NCI-H345 treated with DMSO at 0.1 percent for 48 hours (cell line): ENCODE data around the gene PSTPIP2.
A peak's percentile ranks its signal among the peaks of the same experiment; 100 is the strongest.
"Not testable (repeated sequence)": the region's sequence is repeated elsewhere in the genome, so short reads cannot be mapped to it uniquely, and the experiment has no call there.

Experiments used
- DNase-seq: peaks from one replicate; lab custom pipeline; 2025; ENCODE audit not compliant: unreplicated experiment; lab: John Stamatoyannopoulos, UW

The PSTPIP2 gene, protein sequence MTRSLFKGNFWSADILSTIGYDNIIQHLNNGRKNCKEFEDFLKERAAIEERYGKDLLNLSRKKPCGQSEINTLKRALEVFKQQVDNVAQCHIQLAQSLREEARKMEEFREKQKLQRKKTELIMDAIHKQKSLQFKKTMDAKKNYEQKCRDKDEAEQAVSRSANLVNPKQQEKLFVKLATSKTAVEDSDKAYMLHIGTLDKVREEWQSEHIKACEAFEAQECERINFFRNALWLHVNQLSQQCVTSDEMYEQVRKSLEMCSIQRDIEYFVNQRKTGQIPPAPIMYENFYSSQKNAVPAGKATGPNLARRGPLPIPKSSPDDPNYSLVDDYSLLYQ

DNA sequence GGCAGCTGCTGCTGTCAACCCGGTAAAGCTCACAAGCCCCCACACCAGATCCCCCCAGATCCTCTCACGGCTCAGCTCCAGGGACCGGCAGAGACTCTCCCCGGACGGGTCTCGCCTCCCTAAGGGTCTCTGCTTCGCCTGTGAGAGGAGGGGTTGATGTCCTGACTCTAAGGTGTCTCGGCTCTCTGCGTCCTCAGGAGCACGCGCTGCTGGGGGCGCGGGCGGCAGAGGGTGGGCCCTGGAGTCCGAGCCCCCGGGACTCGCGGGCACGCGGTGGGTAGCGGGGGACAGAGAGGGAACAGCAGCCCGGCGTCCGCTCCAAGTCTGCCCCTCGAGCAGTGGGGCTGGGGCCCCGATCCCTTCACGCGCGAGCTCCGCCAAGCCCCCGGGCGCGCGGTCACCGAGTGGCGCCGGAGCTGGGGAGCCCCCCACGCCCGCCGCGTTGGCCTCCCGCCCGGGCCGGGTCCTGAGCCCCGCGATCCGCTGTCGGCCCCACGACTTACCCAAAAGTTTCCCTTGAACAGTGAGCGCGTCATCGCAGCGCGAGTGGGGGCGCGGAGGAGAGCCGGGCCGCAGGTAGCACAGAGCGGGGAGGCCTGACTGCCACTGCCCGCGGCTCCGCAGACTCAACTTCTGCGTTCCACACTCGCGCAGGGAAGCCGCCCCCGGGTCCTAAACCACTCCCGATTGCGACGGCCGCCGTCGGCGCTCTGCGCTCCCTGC, at the start of gene PSTPIP2:
Gene PSTPIP2, minus strand, starts transcription at position 608 of the 723 bp plus-strand sequence. Its CDS starts 72 bp downstream, at position 536.
- DNase-seq = no peak

DNA sequence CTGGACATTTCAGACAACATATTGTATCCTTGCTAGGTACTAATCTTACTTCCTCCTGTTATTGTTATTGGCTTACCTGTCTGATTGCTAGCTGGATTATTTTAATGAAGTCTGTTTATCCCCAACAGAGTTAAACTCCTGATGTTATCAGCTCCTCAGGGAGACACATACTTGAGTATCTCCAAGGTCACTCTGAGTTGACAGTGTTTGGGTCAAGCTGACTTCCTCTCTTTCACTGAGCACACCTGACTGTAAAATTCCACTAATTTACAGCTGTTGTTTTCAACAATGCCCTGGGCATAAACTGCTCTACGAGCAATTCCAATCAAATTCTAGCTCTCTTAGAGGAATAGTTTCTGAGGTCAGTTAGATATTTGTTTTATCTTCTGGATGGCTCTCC, 41.7 kb upstream of the PSTPIP2 start:
- DNase-seq = no peak

DNA sequence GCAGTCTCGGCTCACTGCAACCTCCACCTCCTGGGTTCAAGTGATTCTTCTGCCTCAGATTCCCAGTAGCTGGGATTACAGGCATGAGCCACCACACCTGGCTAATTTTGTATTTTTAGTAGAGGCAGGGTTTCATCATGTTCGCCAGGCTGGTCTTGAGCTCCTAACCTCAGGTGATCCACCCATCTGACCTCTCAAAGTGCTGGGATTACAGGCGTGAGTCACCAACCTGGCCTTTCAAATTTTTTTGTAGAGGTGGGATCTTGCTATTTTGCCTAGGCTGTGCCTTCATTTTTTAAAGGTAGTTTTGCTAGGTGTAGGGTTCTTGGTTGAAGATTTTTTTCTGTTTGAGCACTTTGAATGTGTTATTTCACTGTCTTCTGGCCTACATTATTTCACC, 38.3 kb upstream of the PSTPIP2 start:
- DNase-seq = no peak

DNA sequence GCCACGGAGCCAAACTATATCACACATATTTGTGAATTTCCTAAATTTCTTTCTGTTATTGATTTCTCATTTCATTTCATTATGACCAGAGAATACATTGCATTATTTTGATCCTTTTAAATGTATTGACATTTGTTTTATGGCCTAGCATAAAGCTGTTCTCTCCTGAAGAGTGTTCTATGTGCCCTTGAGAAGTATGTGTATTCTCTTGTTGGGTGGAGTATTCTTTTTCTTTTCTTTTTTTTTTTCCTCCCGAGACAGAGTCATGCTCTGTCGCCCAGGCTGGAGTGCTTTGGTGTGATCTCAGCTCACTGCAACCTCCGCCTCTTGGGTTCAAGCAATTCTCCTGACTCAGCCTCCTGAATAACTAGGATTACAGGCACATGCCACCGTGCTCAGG, 37.3 kb upstream of the PSTPIP2 start:
- no peak for DNase-seq

DNA sequence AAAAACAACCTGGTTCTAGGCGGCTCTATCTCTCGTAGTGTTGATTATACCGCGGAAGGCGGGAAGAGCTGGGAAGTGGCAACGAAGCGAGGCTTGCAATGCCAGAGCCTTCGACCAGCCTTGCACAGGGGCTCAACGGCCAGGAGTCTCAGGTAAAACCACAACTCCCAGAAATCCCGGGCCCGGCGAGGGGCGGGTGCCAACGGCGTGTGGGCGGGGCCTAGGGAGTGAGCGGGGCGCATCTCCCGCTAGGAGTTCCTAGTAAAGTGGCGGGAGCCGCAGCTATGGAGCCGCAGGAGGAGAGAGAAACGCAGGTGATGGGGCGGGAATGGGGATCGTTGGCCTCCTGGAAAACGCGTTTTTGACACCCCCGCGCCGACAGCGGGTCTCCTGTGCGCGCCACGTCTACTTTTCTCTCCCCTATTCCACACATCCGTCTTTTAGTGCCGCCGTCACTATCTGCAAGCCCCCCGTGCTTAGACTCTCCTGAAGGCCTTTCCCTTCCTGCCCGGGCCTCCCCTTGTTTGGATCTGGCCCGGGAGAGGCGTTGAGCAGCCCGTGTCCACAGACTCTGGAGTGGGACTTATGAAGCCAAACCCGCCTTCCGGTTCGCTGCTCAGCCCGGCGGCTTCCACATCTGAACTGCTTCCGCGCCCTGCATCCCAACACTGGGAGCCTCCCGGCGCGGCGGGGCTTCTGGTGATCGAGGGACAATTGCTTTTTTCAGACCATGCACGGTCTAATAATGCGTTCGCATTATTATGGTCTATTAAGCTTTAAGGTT, 32.3 kb upstream of the PSTPIP2 start, which contains the start of gene HAUS1:
Gene HAUS1, plus strand, starts transcription at position 258 of the 784 bp plus-strand sequence. Its CDS starts 27 bp downstream, at position 285.
- peak; percentile 90 for DNase-seq

DNA sequence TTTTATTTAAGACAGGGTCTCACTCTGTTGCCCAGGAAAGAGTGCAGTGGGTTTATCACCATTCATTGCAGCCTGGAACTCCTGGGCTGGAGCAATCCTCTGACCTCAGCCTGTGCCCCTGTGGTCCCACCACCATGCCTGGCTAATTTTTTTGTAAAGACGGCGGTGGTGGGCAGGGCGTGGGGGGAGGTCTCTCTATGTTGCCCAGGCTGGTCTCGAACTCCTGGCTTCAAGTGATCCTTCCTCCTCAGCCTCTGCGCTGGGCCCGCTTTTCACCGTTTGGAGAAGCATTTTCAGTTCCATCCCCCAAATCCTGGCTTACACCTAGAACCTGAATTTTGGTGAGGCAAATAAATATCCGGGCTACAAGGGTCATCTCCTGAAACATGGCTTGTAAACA, 27.4 kb upstream of the PSTPIP2 start:
- no peak for DNase-seq

DNA sequence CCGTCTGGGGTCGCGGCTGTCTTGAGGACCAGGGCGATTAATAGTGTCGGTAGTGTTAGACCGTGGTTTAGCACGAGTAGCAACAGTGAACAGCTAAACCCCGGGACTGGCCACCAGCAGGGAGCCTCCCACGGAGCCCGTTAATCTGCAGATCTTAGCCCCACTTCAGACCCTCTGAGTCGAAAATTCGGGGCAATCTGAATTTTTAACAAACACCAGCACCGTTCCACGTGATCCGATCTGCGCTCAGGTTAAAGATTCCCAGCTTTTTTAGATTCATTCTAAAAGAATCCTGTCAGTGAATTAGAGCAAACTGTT, 26.5 kb upstream of the PSTPIP2 start:
- no peak for DNase-seq

DNA sequence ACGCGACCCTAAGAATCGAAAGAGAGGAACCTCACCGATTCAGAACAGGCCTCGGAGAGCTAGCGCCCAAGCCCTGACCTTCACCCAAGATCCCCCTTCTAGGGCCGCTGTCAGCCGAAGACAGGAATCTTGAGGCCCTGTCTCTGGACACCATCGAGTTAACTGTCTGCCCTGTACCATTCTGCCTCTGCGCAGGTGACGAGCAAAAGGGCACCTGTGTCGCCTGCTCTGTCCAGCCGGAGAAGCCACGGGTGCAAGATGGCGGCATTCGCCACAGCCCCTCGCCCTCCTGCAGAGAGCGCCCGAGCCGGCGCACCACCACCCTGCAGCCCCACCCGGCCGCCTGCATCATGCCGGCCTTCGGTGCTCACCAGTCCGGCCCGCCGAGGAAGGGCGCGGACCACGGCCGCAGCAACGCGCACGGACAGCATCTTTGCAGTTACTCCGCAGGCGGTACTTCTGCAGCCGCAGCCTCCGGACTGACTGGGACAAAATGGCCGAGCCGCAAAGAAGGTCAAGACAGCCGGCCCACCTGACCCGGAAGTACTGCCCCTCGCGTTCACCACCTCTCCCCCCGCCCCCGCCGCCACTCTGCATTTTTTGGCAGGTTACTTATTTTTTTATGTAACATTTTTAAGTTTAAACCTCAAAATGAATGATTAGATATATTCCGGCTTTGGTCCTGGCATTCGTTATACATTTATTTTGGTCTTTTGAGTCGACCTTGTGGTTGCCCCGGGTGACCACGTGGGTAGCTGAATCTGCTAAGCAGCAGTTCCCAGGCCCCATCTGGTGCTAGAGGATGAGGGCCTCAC, 25.9 kb upstream of the PSTPIP2 start, which contains the start of gene ATP5F1A:
Gene ATP5F1A, minus strand, starts transcription at position 496 of the 815 bp plus-strand sequence. Its CDS starts 65 bp downstream, at position 431.
- peak; percentile 73 for DNase-seq

DNA sequence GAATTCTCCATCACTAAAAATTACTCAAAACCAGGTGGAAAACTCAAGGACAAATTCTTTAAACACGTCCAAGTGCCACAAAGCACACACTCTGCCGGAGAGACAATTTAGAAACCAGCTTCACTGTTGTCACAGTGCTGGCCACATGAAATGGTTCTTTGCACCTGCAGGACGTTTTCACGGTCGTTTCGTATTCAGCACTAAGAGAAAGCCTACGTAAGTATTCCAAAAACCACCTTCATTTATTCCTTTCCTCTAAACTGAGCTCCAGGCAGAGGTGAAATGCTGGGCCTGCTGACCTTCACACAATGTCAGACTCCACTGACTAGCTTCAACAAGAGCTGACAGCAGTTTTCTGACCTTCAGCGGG, 25.4 kb upstream of the PSTPIP2 start:
- no peak for DNase-seq

DNA sequence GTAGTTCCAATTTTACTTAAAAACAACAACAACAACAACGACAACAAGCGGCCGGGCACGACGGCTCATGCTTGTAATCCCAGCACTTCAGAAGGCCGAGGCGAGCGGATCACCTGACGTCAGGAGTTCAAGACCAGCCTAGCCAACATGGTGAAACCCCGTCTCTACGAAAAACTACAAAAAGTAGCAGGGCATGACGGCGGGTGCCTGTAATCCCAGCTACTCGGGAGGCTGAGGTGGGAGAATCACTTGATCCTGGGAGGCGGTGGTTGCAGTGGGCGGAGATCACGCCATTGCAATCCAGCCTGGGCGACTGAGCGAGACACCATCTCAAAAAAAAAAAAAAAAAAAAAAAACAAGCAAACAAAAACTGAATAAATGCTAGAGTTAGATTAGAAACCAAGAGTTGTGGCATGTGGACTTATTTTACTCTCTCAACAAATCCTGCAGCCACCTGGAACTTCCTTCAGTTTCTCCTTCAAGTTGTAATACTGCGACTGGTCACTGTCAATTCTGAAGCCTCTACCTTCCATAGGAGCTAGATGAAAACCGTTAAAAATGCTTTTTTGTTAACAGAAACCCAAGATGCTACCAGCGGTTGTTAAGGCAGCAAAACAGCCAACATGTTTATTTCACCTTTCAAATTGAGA, 24.7 kb upstream of the PSTPIP2 start:
- DNase-seq = no peak

DNA sequence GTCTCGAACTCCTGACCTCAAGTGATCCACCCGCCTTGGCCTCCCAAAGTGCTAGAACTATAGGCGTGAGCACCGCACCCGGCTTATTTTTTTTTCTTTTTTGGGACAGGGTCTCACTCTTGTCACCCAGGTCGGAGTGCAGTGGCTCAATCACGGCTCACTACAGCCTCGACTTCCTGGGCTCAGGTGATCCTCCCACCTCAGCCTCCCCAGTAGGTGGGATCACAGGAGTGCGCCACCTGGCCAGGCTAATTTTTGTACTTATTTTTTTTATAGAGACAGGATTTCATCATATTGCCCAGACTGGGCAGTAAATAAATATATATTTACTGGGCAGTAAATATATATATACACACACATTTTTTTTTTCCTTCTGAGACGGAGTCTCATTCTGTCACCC, 23.5 kb upstream of the PSTPIP2 start:
- DNase-seq = no peak

DNA sequence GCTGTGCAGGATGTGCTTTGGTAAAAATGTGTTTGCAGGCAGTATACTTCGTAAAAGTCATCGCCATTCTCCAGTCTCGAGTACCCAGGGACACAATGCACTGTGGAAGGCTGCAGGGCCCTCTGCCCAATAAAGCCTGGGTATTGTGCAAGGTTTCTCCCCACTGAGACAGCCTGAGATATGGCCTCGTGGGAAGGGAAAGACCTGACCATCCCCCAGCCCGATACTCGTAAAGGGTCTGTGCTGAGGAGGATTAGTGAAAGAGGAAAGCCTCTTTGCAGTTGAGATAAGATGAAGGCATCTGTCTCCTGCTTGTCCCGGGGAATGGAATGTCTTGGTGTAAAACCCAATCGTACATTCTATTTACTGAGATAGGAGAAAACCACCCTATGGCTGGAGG, 16.4 kb upstream of the PSTPIP2 start:
- DNase-seq = not testable (repeated sequence)

DNA sequence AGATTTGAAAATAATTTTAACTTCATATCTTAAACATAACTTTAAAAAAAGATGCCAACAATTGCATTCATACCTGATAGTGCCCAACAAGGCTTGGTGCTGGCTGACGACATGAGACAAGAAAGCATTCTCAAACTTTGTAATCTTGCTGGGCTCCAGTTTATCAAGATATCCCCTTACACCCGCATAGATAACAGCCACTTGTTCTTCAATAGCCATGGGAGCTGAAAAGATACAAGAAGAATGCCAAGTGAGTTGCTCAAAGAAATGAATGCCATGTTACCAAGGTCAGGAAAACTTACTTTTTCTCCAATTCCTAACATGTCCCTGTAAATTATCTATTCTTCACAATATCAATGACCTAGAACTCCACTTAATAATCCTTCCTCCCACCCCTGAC, 12.4 kb upstream of the PSTPIP2 start:
- no peak for DNase-seq

DNA sequence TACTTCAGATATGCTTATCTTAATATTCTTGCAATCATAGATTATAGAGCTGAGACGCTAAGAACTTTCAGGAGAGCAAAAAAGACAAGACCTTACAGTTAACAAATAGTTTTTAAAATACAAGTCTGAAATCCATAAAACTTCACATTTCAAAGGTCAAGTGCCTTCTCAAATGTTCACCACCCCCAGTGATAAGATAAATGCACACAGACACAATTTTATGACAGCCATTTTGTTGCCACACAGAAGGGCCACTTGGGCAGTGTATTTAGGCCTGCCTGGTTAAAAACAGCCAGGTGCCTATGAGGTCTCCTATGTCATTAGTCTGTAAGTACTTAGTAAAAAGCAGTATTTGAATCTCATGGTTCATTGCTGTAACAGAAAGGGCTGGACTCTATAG, 8.1 kb upstream of the PSTPIP2 start:
- DNase-seq = no peak

DNA sequence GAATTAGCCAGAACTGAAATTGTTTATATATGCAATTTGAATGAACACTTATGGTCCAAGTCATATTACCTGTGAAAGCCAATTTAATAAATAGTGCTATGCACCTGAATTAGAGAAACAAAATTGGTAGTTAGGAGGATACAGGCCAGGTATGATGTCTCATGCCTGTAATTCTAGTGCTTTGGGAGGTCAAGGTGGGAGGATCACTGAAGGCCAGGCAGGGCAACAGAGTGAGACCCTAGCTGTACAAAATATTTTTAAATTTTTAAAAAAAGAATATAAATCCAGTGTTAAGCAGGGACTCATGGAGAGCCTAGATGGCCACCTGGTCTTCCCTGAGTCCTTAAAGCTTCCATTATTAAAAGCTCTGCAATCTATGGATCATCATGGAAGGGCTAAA, 7.3 kb upstream of the PSTPIP2 start:
- no peak for DNase-seq

DNA sequence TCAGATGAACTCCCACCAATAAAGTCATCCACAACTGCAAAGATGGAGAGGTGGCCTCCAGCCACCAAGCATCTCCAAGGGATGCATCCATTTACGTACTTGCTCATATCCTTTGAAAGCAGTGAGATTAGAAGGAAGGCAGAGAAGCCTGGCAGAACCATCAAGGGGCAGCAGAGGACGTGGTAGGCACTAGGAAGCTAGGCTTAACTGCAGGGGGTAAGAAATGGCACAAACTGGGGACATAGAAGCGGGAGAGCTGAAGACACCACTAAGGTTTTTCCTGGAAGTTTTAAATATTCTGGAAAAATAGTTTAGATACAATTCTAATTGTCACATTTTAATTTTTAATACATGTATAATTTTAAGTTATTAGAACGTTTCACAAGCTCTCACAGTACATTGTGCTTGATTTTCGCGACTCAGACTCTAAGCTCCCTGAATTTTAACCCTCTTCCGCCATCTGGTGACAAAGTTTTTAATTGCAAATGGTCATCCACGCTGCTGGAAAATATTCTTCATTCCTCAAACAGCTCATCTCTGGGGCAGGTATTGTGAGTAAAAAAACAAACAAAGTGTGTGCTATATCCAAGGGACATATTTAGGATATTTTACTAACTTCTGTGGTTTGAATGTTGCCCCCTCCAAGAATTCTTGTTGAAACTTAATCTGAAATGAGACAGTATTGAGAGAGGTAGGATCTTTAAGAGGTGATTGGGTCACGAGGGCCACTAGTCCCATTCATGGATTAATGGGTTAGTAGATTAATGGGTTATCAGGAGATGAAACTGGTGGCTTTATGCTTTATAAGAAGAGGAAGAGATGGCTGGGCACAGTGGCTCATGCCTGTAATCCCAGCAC, 1.6 kb upstream of the PSTPIP2 start:
- DNase-seq = peak; percentile 42

DNA sequence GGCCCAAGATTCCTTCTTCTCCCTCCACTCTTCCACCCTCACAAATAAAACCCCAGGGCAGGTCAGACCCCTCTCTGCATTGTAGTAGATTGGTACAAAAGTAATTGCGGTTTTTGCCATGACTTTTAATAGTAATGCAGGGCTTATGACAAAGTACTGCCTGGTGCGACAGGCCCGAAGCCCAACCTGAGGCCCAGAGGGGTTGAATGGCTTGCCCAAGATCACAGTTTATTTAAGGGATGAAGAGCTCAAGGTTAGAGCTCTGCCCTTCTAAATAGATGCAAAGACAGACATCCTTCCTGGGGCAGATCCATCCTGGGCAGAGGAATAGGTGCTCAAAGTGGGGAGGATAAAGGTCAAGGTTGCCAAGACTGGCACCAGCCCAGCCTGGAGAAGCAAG, 899 bp upstream of the PSTPIP2 start:
- DNase-seq = no peak

DNA sequence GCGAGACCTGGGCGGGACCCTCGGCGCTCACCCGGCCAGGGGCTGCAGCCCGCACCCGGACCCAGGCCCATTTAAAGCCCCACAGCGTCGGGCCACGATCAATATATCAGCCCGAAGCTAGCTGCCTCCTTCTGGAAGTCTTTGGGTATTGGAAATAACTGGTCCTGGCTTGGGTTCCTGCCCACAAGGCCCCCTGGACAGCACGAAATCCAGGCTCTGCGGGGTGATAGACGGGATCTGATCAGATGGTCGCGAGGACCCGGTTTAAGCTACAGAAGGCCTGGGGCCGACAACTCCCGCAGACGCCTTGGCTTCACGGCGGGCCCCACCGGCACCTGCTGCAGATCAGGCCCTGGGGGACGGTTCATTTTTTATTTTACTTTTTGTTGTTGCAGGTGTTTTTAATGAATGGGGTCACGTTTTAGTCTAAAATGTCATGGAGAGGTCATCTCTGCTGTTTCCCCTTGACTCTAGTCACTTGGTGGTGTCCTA, 362 bp upstream of the PSTPIP2 start:
- no peak for DNase-seq
